Ramos (cell line): ENCODE results near the gene CELF2.

Experiments
- in situ Hi-C: fragments of 300-500 bp; cut with MboI; formaldehyde crosslinking; loops from one replicate; pipeline ENCODE4 v1.14.3; 2022; ENCODE audit warnings: low sequenced_read_pairs; ENCODE audit not compliant: unreplicated experiment

Gene CELF2

DNA sequence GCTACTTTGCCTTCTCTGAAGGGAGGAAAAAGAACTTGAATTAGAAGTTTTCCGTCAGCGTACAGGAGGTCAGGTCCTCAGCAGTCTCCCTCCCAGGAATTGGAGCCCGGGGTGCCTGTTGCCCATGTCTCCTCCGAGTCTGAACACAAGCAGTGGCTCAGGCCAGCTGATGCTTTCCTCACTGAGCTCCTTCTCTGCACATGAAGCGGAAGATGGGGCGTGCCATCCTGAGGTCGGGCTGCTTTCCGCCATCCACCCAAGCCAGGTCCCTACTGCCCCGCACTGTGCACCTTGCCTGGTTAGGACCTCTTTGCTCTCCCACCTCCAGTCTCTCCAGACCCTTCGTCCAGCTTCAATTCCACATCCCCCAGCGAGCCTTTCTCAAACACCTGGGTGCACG lies 237.5 kb downstream of the CELF2 start:
- in situ Hi-C loops = loop anchor here (25.0 kb wide), 1 partner anchor 1918 kb away; no protein-coding TSS in a partner anchor

- in situ Hi-C loops = loop anchor here (25.0 kb wide), 1 partner anchor 1919 kb away; no protein-coding TSS in a partner anchor
Measured at GRCh38 chr10:11255796-11256444, 238.2 kb downstream of the CELF2 start.

DNA sequence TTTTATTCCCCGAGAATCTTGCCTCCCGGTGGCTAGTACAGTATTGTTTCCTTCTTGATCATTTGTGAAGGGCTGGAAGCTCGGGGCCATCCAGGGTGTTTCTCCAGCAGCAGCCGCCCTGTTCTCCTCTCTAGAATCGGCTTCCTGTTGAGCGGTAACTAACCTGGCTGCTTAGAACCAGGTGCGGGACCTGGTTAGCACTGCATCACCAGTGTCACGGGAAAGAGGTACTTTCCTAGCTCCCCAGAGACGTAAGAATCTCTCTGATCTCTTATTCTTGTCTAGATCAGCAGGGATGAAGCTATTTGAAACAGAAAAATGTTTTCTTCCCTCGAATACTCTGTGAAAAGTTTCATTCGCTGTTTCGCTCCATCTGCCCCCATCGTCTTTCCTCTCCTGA lies 239.2 kb downstream of the CELF2 start:
- in situ Hi-C loops = loop anchor here (25.0 kb wide), 1 partner anchor 1920 kb away; no protein-coding TSS in a partner anchor

DNA sequence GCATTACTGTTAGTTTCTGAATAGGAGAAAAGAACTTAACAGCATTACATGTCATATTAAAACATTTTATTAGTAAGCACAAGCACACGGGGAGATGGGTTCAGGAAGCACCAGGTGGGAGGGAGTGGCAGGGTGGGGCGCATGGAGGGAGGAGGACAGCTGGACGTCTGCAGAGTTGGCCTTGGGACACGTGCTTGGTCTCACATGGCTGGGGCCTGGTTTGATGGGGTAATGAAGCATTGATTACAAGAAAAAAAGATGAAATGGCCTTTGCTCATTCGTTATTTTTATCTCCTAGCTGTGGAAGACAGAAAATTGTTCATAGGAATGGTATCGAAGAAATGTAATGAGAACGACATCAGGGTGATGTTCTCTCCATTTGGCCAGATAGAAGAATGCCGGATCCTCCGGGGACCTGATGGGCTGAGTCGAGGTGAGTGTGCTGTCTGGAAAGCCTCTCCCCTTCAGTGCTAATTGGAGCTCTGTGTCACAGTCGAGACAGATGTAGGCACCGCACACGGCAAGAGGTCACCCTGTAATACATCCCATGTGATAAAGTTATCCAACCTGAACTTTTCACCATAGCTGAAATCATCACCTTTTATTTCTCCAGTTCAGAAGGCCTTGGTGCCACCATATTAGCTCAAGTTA lies 239.9 kb downstream of the CELF2 start:
- in situ Hi-C loops = loop anchor here (25.0 kb wide), 1 partner anchor 1920 kb away; no protein-coding TSS in a partner anchor

- in situ Hi-C loops = loop anchor here (25.0 kb wide), 1 partner anchor 1923 kb away; no protein-coding TSS in a partner anchor
Measured at GRCh38 chr10:11260170-11260569, 242.5 kb downstream of the CELF2 start.

- in situ Hi-C loops = loop anchor here (25.0 kb wide), 1 partner anchor 1924 kb away; no protein-coding TSS in a partner anchor
Measured at GRCh38 chr10:11261143-11261542, 243.5 kb downstream of the CELF2 start.

DNA sequence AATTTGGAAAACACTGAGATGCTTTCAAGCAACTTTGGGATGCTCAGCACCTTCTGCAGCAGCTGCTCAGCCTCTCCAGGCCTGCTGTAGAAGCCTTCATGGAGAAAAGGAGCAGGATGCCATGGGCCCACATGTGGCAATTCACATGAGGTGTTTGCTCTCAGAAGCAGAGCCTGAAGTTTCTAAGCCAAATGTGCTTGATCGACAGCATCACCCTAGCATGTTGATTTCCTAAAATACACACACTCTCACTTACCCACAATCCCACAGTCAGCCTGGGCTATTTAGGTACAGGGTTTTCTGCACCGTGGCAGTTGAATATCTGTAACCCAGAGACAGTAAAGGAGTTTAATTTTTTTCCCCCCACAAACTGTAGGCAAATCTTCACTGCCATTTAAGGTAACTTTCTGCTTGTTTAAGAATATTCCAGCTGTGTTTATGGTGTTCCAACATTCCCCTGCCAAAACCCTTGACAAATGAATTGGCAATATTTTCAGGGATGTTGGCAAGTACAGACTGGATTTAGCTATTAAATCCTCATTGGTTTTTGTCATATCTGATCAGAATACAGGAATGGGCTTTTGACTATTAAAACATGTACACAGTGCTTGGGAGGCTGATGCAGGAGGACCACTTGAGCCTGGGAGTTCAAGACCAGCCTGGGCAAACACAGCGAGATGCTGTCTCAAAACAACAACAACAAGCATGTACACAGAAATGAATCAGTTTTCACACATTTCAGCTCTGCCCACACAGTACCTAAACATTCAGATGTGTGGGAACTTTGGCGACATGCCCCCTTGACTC lies 244.2 kb downstream of the CELF2 start:
- in situ Hi-C loops = loop anchor here (25.0 kb wide), 1 partner anchor 1925 kb away; no protein-coding TSS in a partner anchor

DNA sequence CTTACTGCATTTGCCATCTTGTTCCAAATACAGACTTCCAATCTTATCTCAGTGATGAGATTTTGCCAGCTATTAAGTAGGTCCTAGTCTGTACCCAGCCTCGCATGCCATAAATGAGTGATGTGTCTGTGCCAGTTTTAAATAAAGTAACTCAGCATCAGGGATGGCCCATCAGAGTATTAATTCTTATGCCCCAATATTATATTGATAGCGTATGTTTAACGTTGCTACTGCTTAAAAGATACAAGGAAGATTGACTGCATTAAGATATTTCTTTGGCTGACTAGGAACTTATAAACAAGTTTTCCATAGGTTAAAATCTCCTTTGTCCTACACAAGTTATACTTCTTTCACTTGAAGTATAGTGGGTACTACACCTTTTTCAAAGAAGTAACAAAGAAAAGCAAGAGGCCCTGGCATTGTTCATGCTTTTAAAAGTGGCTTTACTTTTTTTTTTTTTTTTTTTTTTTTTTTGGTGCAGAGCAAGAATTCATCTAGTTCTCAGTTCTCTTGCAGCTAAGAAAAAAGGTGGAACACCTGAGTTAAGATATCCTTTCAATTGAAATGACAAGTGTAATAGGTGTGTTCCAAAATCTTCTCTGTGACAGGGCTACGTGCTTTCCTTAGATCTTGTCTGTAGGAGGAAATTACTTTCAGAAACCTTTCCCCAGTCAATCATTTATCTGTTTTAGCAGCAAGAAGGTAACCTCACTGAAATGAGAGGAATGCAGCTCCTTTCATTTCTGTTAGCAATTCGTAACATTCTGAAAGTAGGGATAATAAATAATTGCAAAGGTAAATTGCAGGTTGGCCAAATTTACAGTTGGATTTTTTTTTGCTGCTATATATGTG lies 245.0 kb downstream of the CELF2 start:
- in situ Hi-C loops = loop anchor here (25.0 kb wide), 1 partner anchor 1925 kb away; no protein-coding TSS in a partner anchor

DNA sequence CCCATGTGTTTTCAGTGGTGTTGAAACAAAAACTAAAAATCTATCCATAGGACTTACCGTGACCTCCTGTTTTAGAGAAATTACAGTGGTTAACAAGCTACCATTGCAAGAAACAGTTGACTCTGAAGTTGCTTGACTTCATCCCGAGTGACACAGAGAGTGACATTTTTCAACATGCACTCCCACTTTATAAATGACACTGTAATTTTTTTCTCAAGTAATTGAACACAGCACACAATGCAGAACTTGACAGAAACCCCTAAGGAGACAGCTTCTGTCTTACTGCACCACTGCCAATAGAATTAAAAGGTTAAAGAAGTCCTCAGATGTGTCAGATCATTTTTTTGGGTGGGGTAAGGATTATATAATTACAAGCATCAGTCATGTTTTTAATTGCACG lies 246.1 kb downstream of the CELF2 start:
- in situ Hi-C loops = loop anchor here (25.0 kb wide), 1 partner anchor 1926 kb away; no protein-coding TSS in a partner anchor

DNA sequence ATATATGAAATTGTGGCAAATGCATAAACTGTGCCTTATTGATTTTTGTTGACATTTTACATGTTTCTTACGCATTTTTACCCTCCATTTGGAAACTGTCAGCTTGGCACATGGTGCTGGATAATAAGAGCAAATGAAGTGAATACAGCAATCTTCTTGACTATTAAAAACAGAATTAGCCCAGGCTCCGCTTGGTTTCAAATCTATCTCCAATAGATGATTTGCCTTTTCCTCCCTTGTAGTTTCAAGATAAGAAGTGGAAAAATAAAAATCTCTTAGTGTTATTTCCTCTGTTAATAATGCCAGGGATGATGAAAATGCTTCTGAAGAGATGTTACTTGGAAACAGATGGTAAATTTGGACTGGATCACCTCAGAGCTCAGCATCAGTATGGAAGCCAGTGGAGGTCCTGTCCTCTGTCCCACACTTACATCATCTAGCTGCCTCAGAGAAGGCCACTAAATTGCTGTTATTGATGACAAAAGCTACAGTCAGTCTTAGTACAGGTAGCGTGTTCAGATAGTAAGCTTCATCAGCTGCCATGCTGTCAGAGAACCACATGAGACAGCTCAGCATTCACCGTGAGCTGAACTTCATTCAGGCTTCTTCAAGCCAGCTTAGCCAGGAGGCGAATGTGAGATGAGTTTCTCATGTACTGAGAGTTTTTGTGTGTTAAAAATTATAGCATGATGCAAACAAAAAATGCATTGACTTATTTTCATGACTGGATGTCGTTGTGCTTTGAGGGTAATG lies 246.8 kb downstream of the CELF2 start:
- in situ Hi-C loops = loop anchor here (25.0 kb wide), 1 partner anchor 1927 kb away; no protein-coding TSS in a partner anchor

DNA sequence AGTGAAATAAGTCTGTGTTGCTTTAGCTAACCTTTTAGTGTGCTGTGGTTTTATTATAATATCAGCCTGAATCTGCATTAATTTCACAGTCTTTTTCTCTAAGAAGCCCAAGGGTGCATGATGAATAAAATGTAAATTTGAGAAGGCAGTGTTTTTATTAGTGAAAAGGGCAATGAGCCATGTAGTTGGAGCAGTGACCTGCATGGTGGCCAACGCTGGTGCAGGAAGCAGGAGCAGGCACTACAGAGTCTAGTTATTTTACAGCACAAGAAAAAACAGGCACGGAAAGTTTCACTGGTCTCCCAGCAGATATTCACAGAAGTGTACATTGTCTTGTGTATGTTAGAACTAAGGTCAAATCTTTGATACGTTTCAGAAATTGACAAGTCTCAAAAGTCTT lies 247.8 kb downstream of the CELF2 start:
- in situ Hi-C loops = loop anchor here (25.0 kb wide), 1 partner anchor 1928 kb away; no protein-coding TSS in a partner anchor

GRCh38 chr10:11266426-11266825 lies 248.8 kb downstream of the CELF2 start:
- in situ Hi-C loops = loop anchor here (25.0 kb wide), 1 partner anchor 1929 kb away; no protein-coding TSS in a partner anchor

GRCh38 chr10:11270135-11270857 lies 252.6 kb downstream of the CELF2 start:
- in situ Hi-C loops = loop anchor here (25.0 kb wide), 1 partner anchor 1933 kb away; no protein-coding TSS in a partner anchor

DNA sequence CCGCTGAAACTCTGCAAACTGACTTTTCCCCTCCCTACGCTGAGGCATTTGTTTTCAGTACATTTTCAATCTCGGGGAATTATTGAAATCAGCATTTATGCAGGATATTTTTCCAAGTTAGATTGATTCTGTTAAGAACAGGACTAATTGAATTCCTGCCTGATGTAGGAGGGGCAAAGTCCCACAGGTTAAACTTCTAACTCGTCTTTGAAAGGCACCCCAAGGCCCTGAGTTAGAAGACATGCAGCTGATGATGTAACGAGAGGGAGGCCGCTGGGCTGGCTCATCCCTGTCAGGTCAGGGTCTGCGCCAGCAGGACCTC lies 253.1 kb downstream of the CELF2 start:
- in situ Hi-C loops = loop anchor here (25.0 kb wide), 1 partner anchor 1934 kb away; no protein-coding TSS in a partner anchor

DNA sequence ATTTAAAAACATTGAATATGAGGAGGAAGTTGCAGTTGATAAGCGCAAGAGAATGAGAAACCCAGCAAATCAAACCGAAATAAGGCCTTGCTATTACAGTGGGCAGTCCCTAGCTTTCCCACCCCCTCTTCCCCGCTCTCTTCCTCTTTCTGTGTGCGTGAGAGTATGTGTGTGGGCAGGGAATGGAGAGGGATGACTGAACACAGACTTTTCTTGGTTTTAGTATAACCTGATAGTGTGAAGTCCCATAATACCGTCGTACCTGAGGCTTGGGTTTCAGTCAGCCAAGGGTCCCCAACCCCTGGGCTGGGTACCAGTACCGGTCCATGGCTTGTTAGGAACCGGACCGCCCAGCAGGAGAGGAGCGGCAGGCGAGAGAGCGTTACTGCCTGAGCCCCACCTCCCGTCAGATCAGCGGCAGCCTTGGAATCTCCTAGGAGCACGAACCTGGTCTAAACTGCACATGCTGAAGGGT lies 255.3 kb downstream of the CELF2 start:
- in situ Hi-C loops = loop anchor here (25.0 kb wide), 1 partner anchor 1936 kb away; no protein-coding TSS in a partner anchor

- in situ Hi-C loops = loop anchor here (25.0 kb wide), 1 partner anchor 1937 kb away; no protein-coding TSS in a partner anchor
Measured at GRCh38 chr10:11274452-11274851, 256.8 kb downstream of the CELF2 start.

- in situ Hi-C loops = no loop called here
Measured at GRCh38 chr10:11275651-11276050, 258.0 kb downstream of the CELF2 start.
